ENCODE results near the gene TMEM143. TPM values are rescaled to one million over a fixed set of nuclear protein-coding genes. Genes with fewer than 3 reads are reported as not detected.
A peak's percentile ranks its signal among the peaks of the same experiment; 100 is the strongest.

Gene TMEM143
- total and polyA plus RNA-seq, 4 donors: 3.2 to 10.2 (median 6.7) TPM

DNA sequence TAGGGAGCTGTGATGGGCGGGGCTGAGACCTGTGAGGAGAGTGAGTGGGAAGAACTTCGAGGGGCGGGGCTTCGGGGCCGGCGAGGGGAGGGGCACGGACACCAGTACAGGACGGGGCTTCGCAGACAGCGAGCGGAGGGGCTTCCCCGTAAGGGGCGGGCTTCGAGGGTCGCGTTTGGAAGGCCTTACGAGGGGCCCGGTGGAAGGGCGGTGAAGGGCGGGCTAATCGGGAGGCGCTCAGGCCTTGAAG is 42.4 kb downstream of the TMEM143 start:
- TF ChIP-seq RXRA (IDR thresholded peaks at IDR 0.05) (no peak), HNF4G (IDR thresholded peaks at IDR 0.05) (no peak), GABPA (IDR thresholded peaks at IDR 0.05 in 1 of 2, conservative IDR thresholded peaks at IDR 0.05 in 1 of 2) (no peak), EGR1 (IDR thresholded peaks at IDR 0.05; ENCODE audit: low read depth in 2 of 2) (no peak), HNF4A (conservative IDR thresholded peaks at IDR 0.05) (no peak), YY1 (IDR thresholded peaks at IDR 0.05) (no peak), JUND (IDR thresholded peaks at IDR 0.05) (no peak), FOXA1 (IDR thresholded peaks at IDR 0.05) (no peak), TAF1 (conservative IDR thresholded peaks at IDR 0.05) (no peak), RAD21 (IDR thresholded peaks at IDR 0.05) (no peak)
- TF ChIP-seq, protein P1, sequence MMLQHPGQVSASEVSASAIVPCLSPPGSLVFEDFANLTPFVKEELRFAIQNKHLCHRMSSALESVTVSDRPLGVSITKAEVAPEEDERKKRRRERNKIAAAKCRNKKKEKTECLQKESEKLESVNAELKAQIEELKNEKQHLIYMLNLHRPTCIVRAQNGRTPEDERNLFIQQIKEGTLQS (IDR thresholded peaks at IDR 0.05): no peak
- TF ChIP-seq, protein P2, sequence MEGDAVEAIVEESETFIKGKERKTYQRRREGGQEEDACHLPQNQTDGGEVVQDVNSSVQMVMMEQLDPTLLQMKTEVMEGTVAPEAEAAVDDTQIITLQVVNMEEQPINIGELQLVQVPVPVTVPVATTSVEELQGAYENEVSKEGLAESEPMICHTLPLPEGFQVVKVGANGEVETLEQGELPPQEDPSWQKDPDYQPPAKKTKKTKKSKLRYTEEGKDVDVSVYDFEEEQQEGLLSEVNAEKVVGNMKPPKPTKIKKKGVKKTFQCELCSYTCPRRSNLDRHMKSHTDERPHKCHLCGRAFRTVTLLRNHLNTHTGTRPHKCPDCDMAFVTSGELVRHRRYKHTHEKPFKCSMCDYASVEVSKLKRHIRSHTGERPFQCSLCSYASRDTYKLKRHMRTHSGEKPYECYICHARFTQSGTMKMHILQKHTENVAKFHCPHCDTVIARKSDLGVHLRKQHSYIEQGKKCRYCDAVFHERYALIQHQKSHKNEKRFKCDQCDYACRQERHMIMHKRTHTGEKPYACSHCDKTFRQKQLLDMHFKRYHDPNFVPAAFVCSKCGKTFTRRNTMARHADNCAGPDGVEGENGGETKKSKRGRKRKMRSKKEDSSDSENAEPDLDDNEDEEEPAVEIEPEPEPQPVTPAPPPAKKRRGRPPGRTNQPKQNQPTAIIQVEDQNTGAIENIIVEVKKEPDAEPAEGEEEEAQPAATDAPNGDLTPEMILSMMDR (IDR thresholded peaks at IDR 0.05; ENCODE audit: low read depth, low read length, missing input control): no peak
- TF ChIP-seq, protein P3, sequence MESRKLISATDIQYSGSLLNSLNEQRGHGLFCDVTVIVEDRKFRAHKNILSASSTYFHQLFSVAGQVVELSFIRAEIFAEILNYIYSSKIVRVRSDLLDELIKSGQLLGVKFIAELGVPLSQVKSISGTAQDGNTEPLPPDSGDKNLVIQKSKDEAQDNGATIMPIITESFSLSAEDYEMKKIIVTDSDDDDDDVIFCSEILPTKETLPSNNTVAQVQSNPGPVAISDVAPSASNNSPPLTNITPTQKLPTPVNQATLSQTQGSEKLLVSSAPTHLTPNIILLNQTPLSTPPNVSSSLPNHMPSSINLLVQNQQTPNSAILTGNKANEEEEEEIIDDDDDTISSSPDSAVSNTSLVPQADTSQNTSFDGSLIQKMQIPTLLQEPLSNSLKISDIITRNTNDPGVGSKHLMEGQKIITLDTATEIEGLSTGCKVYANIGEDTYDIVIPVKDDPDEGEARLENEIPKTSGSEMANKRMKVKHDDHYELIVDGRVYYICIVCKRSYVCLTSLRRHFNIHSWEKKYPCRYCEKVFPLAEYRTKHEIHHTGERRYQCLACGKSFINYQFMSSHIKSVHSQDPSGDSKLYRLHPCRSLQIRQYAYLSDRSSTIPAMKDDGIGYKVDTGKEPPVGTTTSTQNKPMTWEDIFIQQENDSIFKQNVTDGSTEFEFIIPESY (IDR thresholded peaks at IDR 0.05): no peak
- TF ChIP-seq, protein P4, sequence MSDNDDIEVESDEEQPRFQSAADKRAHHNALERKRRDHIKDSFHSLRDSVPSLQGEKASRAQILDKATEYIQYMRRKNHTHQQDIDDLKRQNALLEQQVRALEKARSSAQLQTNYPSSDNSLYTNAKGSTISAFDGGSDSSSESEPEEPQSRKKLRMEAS (IDR thresholded peaks at IDR 0.05): no peak
- Histone ChIP-seq H3K36me3 (ENCODE audit: control insufficient read depth in 4 of 4, insufficient read depth in 3 of 4, low read depth in 1 of 4, low read length in 3 of 4) (no peaks in the 10 kb centered on the region), H3K9ac (ENCODE audit: low read depth in 1 of 2, low read length in 2 of 2) (peak overlapping the region; percentile 72 to 88), H3K27ac (ENCODE audit: low read depth in 1 of 2, low read length in 2 of 2) (peak overlapping the region; percentile 95 to 99), H3K4me3 (ENCODE audit: low read depth in 1 of 3, low read length in 3 of 3) (peak overlapping the region; percentile 44 to 70 (median 51)), H3K27me3 (ENCODE audit: control insufficient read depth in 4 of 4, insufficient read depth in 4 of 4, low read length in 3 of 4) (no peaks in the 10 kb centered on the region), H3K4me1 (ENCODE audit: control insufficient read depth in 4 of 4, insufficient read depth in 4 of 4, low read length in 3 of 4) (peaks cover 3 to 15% (median 5%) of the 10 kb centered on the region in 4 donors), H3K9me3 (ENCODE audit: control insufficient read depth in 4 of 4, low read length in 3 of 4) (no peaks in the 10 kb centered on the region)
- 2% methylated on average over 22 of the region's 22 CpGs for WGBS
- peak; percentile 98 for DNase-seq (ENCODE audit: low spot score)

DNA sequence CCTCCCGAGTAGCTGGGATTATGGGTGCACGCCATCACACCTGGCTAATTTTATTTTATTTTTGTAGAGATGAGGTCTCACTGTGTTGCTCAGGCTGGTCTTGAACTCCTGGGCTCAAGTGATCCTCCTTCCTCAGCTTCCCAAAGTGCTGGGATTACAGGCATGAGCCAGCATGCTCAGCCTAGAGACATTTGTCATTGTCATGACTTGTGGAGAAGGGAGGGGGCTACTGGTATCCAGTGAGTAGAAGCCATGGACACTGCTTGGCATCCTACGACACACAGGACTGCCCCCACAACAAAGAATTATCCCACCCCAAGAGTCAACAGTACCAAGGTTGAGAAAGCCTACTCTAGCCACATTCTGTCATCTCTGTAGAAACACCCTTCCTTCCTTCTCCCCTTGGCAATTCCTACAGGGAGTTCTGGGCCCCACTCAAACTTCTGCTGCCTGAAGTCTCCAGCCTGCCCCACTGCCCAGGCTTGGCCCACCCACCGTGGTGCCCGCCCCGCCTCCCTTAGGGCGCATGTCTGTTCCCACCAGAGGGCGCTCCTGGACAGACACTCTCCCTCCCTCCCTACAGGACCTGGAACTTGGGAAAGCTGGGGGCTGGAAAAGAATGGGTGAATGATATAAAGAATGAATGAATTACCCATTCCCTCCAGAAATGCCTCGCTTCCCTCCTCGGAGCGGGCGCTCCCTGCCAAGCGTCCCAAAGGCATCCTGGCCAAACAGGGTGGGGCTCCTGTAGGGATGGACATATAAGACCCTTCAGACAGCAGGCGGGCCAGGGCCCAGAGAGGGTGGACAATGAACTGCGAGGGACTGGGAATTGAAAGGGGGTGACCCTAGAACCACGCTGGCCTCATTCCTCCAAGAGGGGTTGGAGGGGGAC is 43.8 kb downstream of the TMEM143 start:
- 31% methylated on average over 16 of the region's 16 CpGs for WGBS
- H3K36me3 ChIP-seq (ENCODE audit: control insufficient read depth in 4 of 4, insufficient read depth in 3 of 4, low read depth in 1 of 4, low read length in 3 of 4): no peaks in the 10 kb centered on the region
- peaks cover 3 to 15% (median 5%) of the 10 kb centered on the region in 4 donors for H3K4me1 ChIP-seq (ENCODE audit: control insufficient read depth in 4 of 4, insufficient read depth in 4 of 4, low read length in 3 of 4)
- TF ChIP-seq, protein P2 (IDR thresholded peaks at IDR 0.05; ENCODE audit: low read depth, low read length, missing input control): peak; percentile 67
- TF ChIP-seq, protein P4 (IDR thresholded peaks at IDR 0.05): no peak
- TF ChIP-seq HNF4G (IDR thresholded peaks at IDR 0.05) (no peak), HNF4A (conservative IDR thresholded peaks at IDR 0.05) (no peak), RAD21 (IDR thresholded peaks at IDR 0.05) (peak; percentile 87 to 89), FOXA2 (IDR thresholded peaks at IDR 0.05) (no peak)
- TF ChIP-seq, protein P5, sequence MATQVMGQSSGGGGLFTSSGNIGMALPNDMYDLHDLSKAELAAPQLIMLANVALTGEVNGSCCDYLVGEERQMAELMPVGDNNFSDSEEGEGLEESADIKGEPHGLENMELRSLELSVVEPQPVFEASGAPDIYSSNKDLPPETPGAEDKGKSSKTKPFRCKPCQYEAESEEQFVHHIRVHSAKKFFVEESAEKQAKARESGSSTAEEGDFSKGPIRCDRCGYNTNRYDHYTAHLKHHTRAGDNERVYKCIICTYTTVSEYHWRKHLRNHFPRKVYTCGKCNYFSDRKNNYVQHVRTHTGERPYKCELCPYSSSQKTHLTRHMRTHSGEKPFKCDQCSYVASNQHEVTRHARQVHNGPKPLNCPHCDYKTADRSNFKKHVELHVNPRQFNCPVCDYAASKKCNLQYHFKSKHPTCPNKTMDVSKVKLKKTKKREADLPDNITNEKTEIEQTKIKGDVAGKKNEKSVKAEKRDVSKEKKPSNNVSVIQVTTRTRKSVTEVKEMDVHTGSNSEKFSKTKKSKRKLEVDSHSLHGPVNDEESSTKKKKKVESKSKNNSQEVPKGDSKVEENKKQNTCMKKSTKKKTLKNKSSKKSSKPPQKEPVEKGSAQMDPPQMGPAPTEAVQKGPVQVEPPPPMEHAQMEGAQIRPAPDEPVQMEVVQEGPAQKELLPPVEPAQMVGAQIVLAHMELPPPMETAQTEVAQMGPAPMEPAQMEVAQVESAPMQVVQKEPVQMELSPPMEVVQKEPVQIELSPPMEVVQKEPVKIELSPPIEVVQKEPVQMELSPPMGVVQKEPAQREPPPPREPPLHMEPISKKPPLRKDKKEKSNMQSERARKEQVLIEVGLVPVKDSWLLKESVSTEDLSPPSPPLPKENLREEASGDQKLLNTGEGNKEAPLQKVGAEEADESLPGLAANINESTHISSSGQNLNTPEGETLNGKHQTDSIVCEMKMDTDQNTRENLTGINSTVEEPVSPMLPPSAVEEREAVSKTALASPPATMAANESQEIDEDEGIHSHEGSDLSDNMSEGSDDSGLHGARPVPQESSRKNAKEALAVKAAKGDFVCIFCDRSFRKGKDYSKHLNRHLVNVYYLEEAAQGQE (IDR thresholded peaks at IDR 0.05): no peak
- TF ChIP-seq, protein P1 (IDR thresholded peaks at IDR 0.05): no peak
- no peaks in the 10 kb centered on the region for H3K9me3 ChIP-seq (ENCODE audit: control insufficient read depth in 4 of 4, low read length in 3 of 4)
- no peak overlapping the region for H3K4me3 ChIP-seq (ENCODE audit: low read depth in 1 of 3, low read length in 3 of 3)
- H3K9ac ChIP-seq (ENCODE audit: low read depth in 1 of 2, low read length in 2 of 2): no peak overlapping the region
- no peaks in the 10 kb centered on the region for H3K27me3 ChIP-seq (ENCODE audit: control insufficient read depth in 4 of 4, insufficient read depth in 4 of 4, low read length in 3 of 4)
- peak; percentile 89 for DNase-seq (ENCODE audit: low spot score)
- peak overlapping the region; percentile 36 to 50 for H3K27ac ChIP-seq (ENCODE audit: low read depth in 1 of 2, low read length in 2 of 2)
